K562 (cell line): ENCODE results near the gene PSMA7. TPM values are rescaled to one million over a fixed set of nuclear protein-coding genes. Genes with fewer than 3 reads are reported as not detected.

ENCODE experiments used
- ATAC-seq: fragments of 200-7000 bp; cut with Tn5 transposase; 3 replicates; pipeline ENCODE4 v1.9.1; 2020; ENCODE audit warnings: moderate library complexity
- BruUV-seq: library from RNA; stranded (reverse); fragments of 400-500 nt; replicated peaks from 2 replicates; lab custom pipeline; 2021; lab: Mats Ljungman, UMichigan
- CTCF ChIA-PET: fragments of 300-600 bp; formaldehyde crosslinking; extraction: SDS; loops from one replicate; lab custom pipeline; 2021; ENCODE audit warnings: low intra/inter-chr PET ratio; lab: Yijun Ruan, JAX
- POLR2A ChIA-PET: fragments of 300-600, 350-650 bp; sonication (Branson Sonifier 250); formaldehyde crosslinking; extraction: SDS; loops from one replicate; lab custom pipeline; 2021; ENCODE audit warnings: antibody characterized with exemption, inconsistent platforms; lab: Yijun Ruan, JAX
- DNase-seq, 4 experiments: peaks; one replicate each; pipeline versions ENCODE4 v3.0.0 to v3.0.0-alpha.2; 2011 to 2018; ENCODE audit warnings: low spot score in 3 of 4, mixed read lengths in 3 of 4; ENCODE audit errors: extremely low read depth in 1 of 4
- FAIRE-seq: peaks from 2 replicates; lab custom pipeline; 2011; peaks lifted over from hg19 to GRCh38; lab: Jason Lieb, UNC
- H2AFZ ChIP-seq: 2 replicates; pipeline ENCODE4 v1.6.0; 2011; ENCODE audit warnings: low read depth, low read length, control low read depth, inconsistent platforms
- H3K27ac ChIP-seq: fragments of 200-600 bp; 3 replicates; pipeline ENCODE4 v1.8.0; 2011; ENCODE audit warnings: low read depth, mild to moderate bottlenecking, control low read depth, inconsistent platforms, low read length, moderate library complexity, mixed read lengths; ENCODE audit errors: extremely low read depth
- H3K27me3 ChIP-seq, 2 experiments: fragments of 300-600 bp in 1 of 2; 2 replicates in 1 of 2; 3 replicates in 1 of 2; pipeline versions ENCODE4 v1.6.0 to v1.8.0; 2011; ENCODE audit warnings: inconsistent platforms in 2 of 2, low read length in 2 of 2, mild to moderate bottlenecking in 1 of 2, mixed read lengths in 1 of 2, moderate library complexity in 1 of 2; ENCODE audit not compliant: control insufficient read depth in 2 of 2, insufficient read depth in 2 of 2
- H3K36me3 ChIP-seq: fragments of 300-600 bp; 3 replicates; pipeline ENCODE4 v1.8.0; 2011; ENCODE audit warnings: mild to moderate bottlenecking, low read length, inconsistent platforms; ENCODE audit not compliant: control insufficient read depth, insufficient read depth
- H3K4me1 ChIP-seq, 2 experiments: fragments of 200-600 bp in 1 of 2; replicated peaks in 1 of 2; 2 replicates in 1 of 2; 3 replicates in 1 of 2; pipeline versions ENCODE4 v1.5.1 to v1.8.0; 2011; ENCODE audit warnings: inconsistent platforms in 2 of 2, low read length in 2 of 2, mild to moderate bottlenecking in 1 of 2, mixed read lengths in 1 of 2, moderate library complexity in 1 of 2; ENCODE audit not compliant: control insufficient read depth in 2 of 2, insufficient read depth in 2 of 2
- H3K4me2 ChIP-seq: 2 replicates; pipeline ENCODE4 v1.6.1; 2011; ENCODE audit warnings: low read length, control low read depth, inconsistent platforms, mixed read lengths; ENCODE audit not compliant: insufficient read depth
- H3K4me3 ChIP-seq: fragments of 200-600 bp; sonication (generic), shearing (Covaris generic); 2 replicates; pipeline ENCODE4 v1.5.1; 2016; ENCODE audit warnings: control low read depth, inconsistent platforms
- H3K79me2 ChIP-seq: fragments of 200-600 bp; 3 replicates; pipeline ENCODE4 v1.8.0; 2011; ENCODE audit warnings: low read length, inconsistent platforms; ENCODE audit not compliant: control insufficient read depth, insufficient read depth
- H3K9ac ChIP-seq, 2 experiments: 2 replicates each; pipeline versions ENCODE4 v1.6.0 to v1.6.1; 2011; ENCODE audit warnings: low read depth in 2 of 2, low read length in 2 of 2, control low read depth in 1 of 2, inconsistent platforms in 1 of 2, mild to moderate bottlenecking in 1 of 2, mixed read lengths in 1 of 2; ENCODE audit not compliant: insufficient read depth in 1 of 2
- H3K9me1 ChIP-seq: one replicate; pipeline ENCODE4 v1.6.0; 2011; ENCODE audit warnings: inconsistent platforms, mild to moderate bottlenecking, low read length, moderate library complexity; ENCODE audit not compliant: control insufficient read depth, insufficient read depth
- H3K9me3 ChIP-seq: replicated peaks from 2 replicates; pipeline ENCODE4 v1.5.1; 2011; ENCODE audit warnings: low read depth, low read length, inconsistent platforms; ENCODE audit not compliant: control insufficient read depth, insufficient read depth
- H4K20me1 ChIP-seq: replicated peaks from 2 replicates; pipeline ENCODE4 v1.6.1; 2011; ENCODE audit warnings: low read length, inconsistent platforms, mixed read lengths; ENCODE audit not compliant: control insufficient read depth, insufficient read depth
- MEIS2 ChIP-seq: fragments of 450-650 bp; IDR thresholded peaks from 2 replicates; pipeline ENCODE4 v1.6.1; 2014; ENCODE audit warnings: mild to moderate bottlenecking; ENCODE audit not compliant: partially characterized antibody
- NCOA2 ChIP-seq, 2 experiments: fragments of 450-650 bp; IDR thresholded peaks; 2 replicates each; pipeline ENCODE4 v1.6.1; 2018; ENCODE audit warnings: mild to moderate bottlenecking in 2 of 2, moderate library complexity in 1 of 2; ENCODE audit not compliant: partially characterized antibody in 2 of 2
- PCBP1 ChIP-seq: fragments of 200-400 bp; formaldehyde crosslinking; IDR thresholded peaks from 2 replicates; pipeline ENCODE4 v1.6.1; 2018; ENCODE audit warnings: mild to moderate bottlenecking, low read depth, low read length; ENCODE audit not compliant: poor library complexity, severe bottlenecking
- POLR2G ChIP-seq: fragments of 200-400 bp; formaldehyde crosslinking; IDR thresholded peaks from 2 replicates; pipeline ENCODE4 v1.6.1; 2017; ENCODE audit warnings: low read depth, mild to moderate bottlenecking, antibody characterized with exemption, low read length, moderate library complexity
- PRMT5 ChIP-seq: sonication (generic); formaldehyde crosslinking; IDR thresholded peaks from 2 replicates; pipeline ENCODE4 v1.5.0; 2020; ENCODE audit warnings: missing genetic modification reagents
- RBFOX2 ChIP-seq: fragments of 200-400 bp; formaldehyde crosslinking; IDR thresholded peaks from 2 replicates; pipeline ENCODE4 v1.6.1; 2017; ENCODE audit warnings: low read depth, mild to moderate bottlenecking, low read length, moderate library complexity
- SP2 ChIP-seq: IDR thresholded peaks from 2 replicates; pipeline ENCODE4 v1.6.1; 2011; ENCODE audit warnings: mild to moderate bottlenecking, low read depth, low read length, moderate library complexity; ENCODE audit not compliant: poor library complexity, severe bottlenecking; ENCODE audit errors: extremely low read depth
- ZNF282 ChIP-seq: sonication (generic); formaldehyde crosslinking; IDR thresholded peaks from 2 replicates; pipeline ENCODE4 v1.8.1; 2023; ENCODE audit warnings: missing genetic modification reagents
- ZNF586 ChIP-seq: fragments of 450-650 bp; formaldehyde crosslinking; conservative IDR thresholded peaks from 2 replicates; pipeline ENCODE4 v1.4.0; 2020; ENCODE audit warnings: mild to moderate bottlenecking, moderate library complexity
- ZSCAN32 ChIP-seq: fragments of 450-650 bp; formaldehyde crosslinking; IDR thresholded peaks from 2 replicates; pipeline ENCODE4 v1.4.0; 2020; ENCODE audit warnings: mild to moderate bottlenecking, moderate library complexity
- WGBS: fragments of 100-300 bp; shearing (Covaris generic); methylation state at CpG from one replicate; pipeline ENCODE4 v1.1.6; 2016; ENCODE audit warnings: low coverage, mixed read lengths; ENCODE audit not compliant: insufficient coverage; ENCODE audit errors: missing lambda C conversion rate; 5-methylcytosine and 5-hydroxymethylcytosine counted together
- in situ Hi-C: fragments of 300-500 bp; cut with MboI; formaldehyde crosslinking; loops from 4 replicates; pipeline ENCODE4 v1.15.0; 2018; ENCODE audit warnings: inconsistent platforms, mixed read lengths
- intact Hi-C: fragments of 100-400 bp; cut with micrococcal nuclease; formaldehyde crosslinking; loops from 2 replicates; pipeline ENCODE4 v1.14.2; 2022
- polyA plus RNA-seq, 8 experiments: library from polyadenylated mRNA; depleted of rRNA in 4 of 8; stranded (reverse) in 5 of 8; unstranded in 3 of 8; fragments of >200 nt; fragmentation: Nextera tagmentation in 2 of 8; fragmentation: Illumina TruSeq in 1 of 8; extraction: Ambion mirVana in 2 of 8; extraction: Trizol in 1 of 8; gene quantifications; 2 replicates each; pipeline versions ENCODE4 v1.2.1 to v1.2.3, GENCODE V29; 2011 to 2014; ENCODE audit warnings: inconsistent platforms in 1 of 8, missing spikeins in 1 of 8
- total RNA-seq, 7 experiments: library from RNA; depleted of rRNA in 6 of 7; stranded (reverse); fragments of >200 nt in 6 of 7; fragmentation: Illumina TruSeq in 2 of 7; extraction: Trizol in 2 of 7; gene quantifications; 2 replicates each; pipeline versions ENCODE4 v1.2.1 to v1.2.3, GENCODE V29; 2011 to 2021; ENCODE audit warnings: low replicate concordance in 1 of 7

PSMA7 gene
- total and polyA plus RNA-seq, 9 of the 15 experiments (the other 6 are each of a cell fraction or from before 2014, with no cell fraction given): 257 to 510 (median 393) TPM

DNA sequence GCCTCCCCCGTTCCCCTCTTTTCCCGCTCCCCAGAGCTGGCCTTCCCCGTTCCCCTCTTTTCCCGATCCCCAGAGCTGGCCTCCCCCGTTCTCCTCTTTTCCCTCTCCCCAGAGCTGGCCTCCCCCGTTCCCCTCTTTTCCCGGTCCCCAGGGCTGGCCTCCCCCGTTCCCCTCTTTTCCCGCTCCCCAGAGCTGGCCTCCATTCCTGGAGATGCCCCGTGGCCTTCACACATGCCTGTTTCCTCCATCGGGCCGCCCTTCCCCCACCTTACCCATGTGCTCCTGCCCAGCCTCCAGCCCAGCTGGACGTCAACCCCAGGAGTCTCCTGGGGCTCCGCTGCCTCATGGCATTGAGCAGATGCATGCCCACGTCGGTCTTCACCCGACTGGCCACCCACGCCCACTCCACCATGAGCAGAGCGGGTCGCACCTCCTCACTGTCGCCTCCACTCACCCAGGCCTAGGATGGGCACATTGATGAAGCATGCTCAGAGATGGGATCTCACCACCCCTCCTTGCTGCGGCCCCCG lies 8.7 kb upstream of the PSMA7 start:
- Histone ChIP-seq H3K27me3 (no peaks in the 10 kb centered on the region), H3K36me3 (peaks cover 64% of the 10 kb centered on the region; the same call in 2 of the 3 replicates), H3K27ac (no peak overlapping the region), H3K4me3 (no peak overlapping the region), H3K4me1 (peaks cover 16 to 65% of the 10 kb centered on the region in 2 experiments; a peak in 4 of 5 replicates), H3K9ac (no peak overlapping the region), H3K79me2 (peaks cover 98% of the 10 kb centered on the region), H3K9me3 (no peaks in the 10 kb centered on the region), H4K20me1 (peaks cover 43% of the 10 kb centered on the region), H3K4me2 (no peak overlapping the region), H3K9me1 (peaks cover 12% of the 10 kb centered on the region)
- FAIRE-seq (no peak), ATAC-seq (no peak), DNase-seq (no peak)
- POLR2A ChIA-PET: no interaction called here
- no TSS peak for BruUV-seq
- intact Hi-C loops: no loop called here
- in situ Hi-C loops: no loop called here
- WGBS: 98% methylated on average over 7 of the region's 23 CpGs
- CTCF ChIA-PET: no interaction called here
- TF ChIP-seq ZNF282 (no peak), PCBP1 (peak; percentile 34)
- TF ChIP-seq, all 486 proteins: peak for 1
- H2AFZ ChIP-seq: no peak overlapping the region

DNA sequence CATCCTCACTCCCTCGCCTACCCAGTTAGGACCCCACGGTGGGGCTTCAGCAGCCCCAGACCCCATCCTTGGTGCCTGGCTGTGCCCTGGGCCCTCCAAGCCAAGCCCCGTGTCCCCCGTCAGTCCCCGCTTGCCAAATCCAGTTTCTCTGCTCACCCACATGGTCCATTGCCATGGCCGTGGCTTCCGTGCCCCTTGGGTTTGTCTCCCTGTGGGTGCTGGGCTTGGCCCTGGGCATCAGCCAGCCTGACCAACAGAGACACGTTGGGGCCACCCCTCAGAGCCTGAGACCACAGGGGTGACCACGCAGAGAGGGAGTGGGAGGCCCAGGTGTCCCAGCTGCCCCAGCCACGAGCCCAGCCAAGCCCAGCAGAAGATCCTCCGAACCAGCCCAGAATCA lies 8.0 kb upstream of the PSMA7 start:
- FAIRE-seq: no peak
- CTCF ChIA-PET: no interaction called here
- in situ Hi-C loops: no loop called here

More for the DNA sequence above, 8.0 kb upstream of the PSMA7 start:
- no peak for TF ChIP-seq PRMT5 (CRISPR knock-in tag)
- TF ChIP-seq NCOA2 (IDR thresholded peaks at IDR 0.05; ENCODE audit: partially characterized antibody in 2 of 2): no peak
- no peak for TF ChIP-seq SP2
- TF ChIP-seq MEIS2: no peak
- TF ChIP-seq POLR2G: peak; percentile 11; the same call in 1 of the 2 replicates
- peak; percentile 34 for TF ChIP-seq RBFOX2
- TF ChIP-seq ZSCAN32 (CRISPR knock-in tag): no peak
- no peak for TF ChIP-seq ZNF586
- Histone ChIP-seq H3K36me3 (peaks cover 62% of the 10 kb centered on the region; the same call in 2 of the 3 replicates), H3K9ac (peak overlapping the region in 1 of 2 experiments; percentile 86; a peak in 2 of 4 replicates), H3K4me1 (peaks cover 16 to 65% of the 10 kb centered on the region in 2 experiments; a peak in 4 of 5 replicates), H4K20me1 (peaks cover 37% of the 10 kb centered on the region), H3K4me2 (no peak overlapping the region), H3K9me3 (no peaks in the 10 kb centered on the region), H3K9me1 (peaks cover 7% of the 10 kb centered on the region), H3K27ac (no peak overlapping the region; the same call in 2 of the 3 replicates), H3K79me2 (peaks cover 98% of the 10 kb centered on the region), H2AFZ (no peak overlapping the region), H3K27me3 (no peaks in the 10 kb centered on the region), H3K4me3 (no peak overlapping the region)
- DNase-seq: no peak
- POLR2A ChIA-PET: interaction anchor here (0.6 to 1.7 kb wide), 2 partner anchors 10 to 18 kb away, joined by 3 to 5 read pairs; no protein-coding TSS in a partner anchor
- 85% methylated on average over 11 of the region's 11 CpGs for WGBS
- no peak for ATAC-seq
- intact Hi-C loops: no loop called here
- no TSS peak for BruUV-seq
